PC-9 (cell line): ENCODE measurements around the gene MCTP2. TPM values are rescaled to one million over a fixed set of nuclear protein-coding genes. Genes with fewer than 3 reads are reported as not detected.
A peak's percentile ranks its signal among the peaks of the same experiment; 100 is the strongest.

Experiments
- BruUV-seq: library from RNA; stranded (reverse); fragments of 400-500 nt; replicated peaks from 2 replicates; lab custom pipeline; 2021; lab: Mats Ljungman, UMichigan
- CTCF ChIA-PET: fragments of 300-600 bp; sonication (Branson Sonifier 250); formaldehyde crosslinking; loops from one replicate; lab custom pipeline; 2022; ENCODE audit warnings: antibody characterized with exemption; lab: Charles Lee
- POLR2A ChIA-PET: fragments of 300-600 bp; sonication (Branson Sonifier 250); formaldehyde crosslinking; loops from one replicate; lab custom pipeline; 2022; ENCODE audit warnings: antibody characterized with exemption; ENCODE audit not compliant: unreplicated experiment; lab: Charles Lee
- DNase-seq, 2 experiments: peaks; one replicate each; pipeline versions ENCODE4 v3.0.0 to v3.0.0-alpha.2; 2015 to 2022; ENCODE audit warnings: mixed read lengths in 1 of 2
- H2AFZ ChIP-seq: fragments of 200-600 bp; sonication (generic); 2 replicates; pipeline ENCODE4 v1.8.1; 2017; ENCODE audit warnings: antibody characterized with exemption
- H3F3A ChIP-seq: fragments of 200-600 bp; sonication (generic); 2 replicates; pipeline ENCODE4 v1.8.1; 2017; ENCODE audit warnings: antibody characterized with exemption, mild to moderate bottlenecking, low read depth; ENCODE audit not compliant: insufficient read depth
- H3K27ac ChIP-seq: fragments of 200-600 bp; sonication (generic); 2 replicates; pipeline ENCODE4 v1.6.1; 2016; ENCODE audit warnings: mixed run types
- H3K27me3 ChIP-seq: fragments of 200-600 bp; sonication (generic); 2 replicates; pipeline ENCODE4 v1.6.1; 2016; ENCODE audit warnings: low read depth, mixed run types; ENCODE audit not compliant: insufficient read depth
- H3K36me3 ChIP-seq: fragments of 200-600 bp; sonication (generic); 2 replicates; pipeline ENCODE4 v1.6.1; 2016; ENCODE audit warnings: low read depth, mixed run types
- H3K4me1 ChIP-seq: fragments of 200-600 bp; sonication (generic); replicated peaks from 2 replicates; pipeline ENCODE4 v1.6.1; 2016; ENCODE audit warnings: mixed run types; ENCODE audit not compliant: insufficient read depth
- H3K4me2 ChIP-seq: fragments of 200-600 bp; sonication (generic); 2 replicates; pipeline ENCODE4 v1.6.1; 2017; ENCODE audit warnings: mixed run types
- H3K4me3 ChIP-seq: fragments of 200-600 bp; sonication (generic); 2 replicates; pipeline ENCODE4 v1.6.1; 2016; ENCODE audit warnings: mixed run types
- H3K79me2 ChIP-seq: fragments of 200-600 bp; sonication (generic); 2 replicates; pipeline ENCODE4 v1.6.1; 2017; ENCODE audit warnings: low read depth, mixed run types
- H3K9me2 ChIP-seq: fragments of 200-600 bp; sonication (generic); 2 replicates; pipeline ENCODE4 v1.8.1; 2017; ENCODE audit warnings: mild to moderate bottlenecking; ENCODE audit not compliant: insufficient read depth
- H3K9me3 ChIP-seq: fragments of 200-600 bp; sonication (generic); 2 replicates; pipeline ENCODE4 v1.8.1; 2016; ENCODE audit warnings: low read depth; ENCODE audit not compliant: insufficient read depth
- H4K20me1 ChIP-seq: fragments of 200-600 bp; sonication (generic); 2 replicates; pipeline ENCODE4 v1.8.1; 2017; ENCODE audit not compliant: insufficient read depth
- CTCF ChIP-seq: fragments of 200-600 bp; sonication (generic); conservative IDR thresholded peaks from 2 replicates; pipeline ENCODE4 v1.6.1; 2017; ENCODE audit warnings: mixed run types, antibody characterized with exemption, mild to moderate bottlenecking, moderate library complexity
- EZH2 ChIP-seq: fragments of 200-600 bp; sonication (generic); IDR thresholded peaks from 2 replicates; pipeline ENCODE4 v1.8.0; 2017; ENCODE audit warnings: antibody characterized with exemption, low read depth
- intact Hi-C: fragments of 100-400 bp; cut with micrococcal nuclease; formaldehyde crosslinking; loops from one replicate; pipeline ENCODE4 v1.10.0; 2022; ENCODE audit not compliant: unreplicated experiment
- total RNA-seq: library from RNA; stranded (reverse); gene quantifications from 2 replicates; pipeline ENCODE4 v1.2.3, GENCODE V29; 2021

The MCTP2 gene
- total RNA-seq, 1 experiment from 2014 or later = 5.7 TPM

GRCh38 chr15:94228611-94229010 is 2.8 kb upstream of the MCTP2 start:
- no peaks in the 10 kb centered on the region for H3K79me2 ChIP-seq
- no peak overlapping the region for H2AFZ ChIP-seq
- no peaks in the 10 kb centered on the region for H3K9me2 ChIP-seq
- H3K27ac ChIP-seq = no peak overlapping the region
- no peaks in the 10 kb centered on the region for H3K27me3 ChIP-seq
- ChIA-PET CTCF (no interaction called here), POLR2A (no interaction called here)
- H3F3A ChIP-seq = peaks cover 13% of the 10 kb centered on the region; the same call in 1 of the 2 replicates
- H3K36me3 ChIP-seq = no peaks in the 10 kb centered on the region
- H3K4me1 ChIP-seq = peaks cover 18% of the 10 kb centered on the region
- intact Hi-C loops = no loop called here
- no peak for DNase-seq
- BruUV-seq = no TSS peak
- no peaks in the 10 kb centered on the region for H3K9me3 ChIP-seq
- no peaks in the 10 kb centered on the region for H4K20me1 ChIP-seq
- H3K4me2 ChIP-seq = no peak overlapping the region
- no peak overlapping the region for H3K4me3 ChIP-seq
- no peak for TF ChIP-seq CTCF

DNA sequence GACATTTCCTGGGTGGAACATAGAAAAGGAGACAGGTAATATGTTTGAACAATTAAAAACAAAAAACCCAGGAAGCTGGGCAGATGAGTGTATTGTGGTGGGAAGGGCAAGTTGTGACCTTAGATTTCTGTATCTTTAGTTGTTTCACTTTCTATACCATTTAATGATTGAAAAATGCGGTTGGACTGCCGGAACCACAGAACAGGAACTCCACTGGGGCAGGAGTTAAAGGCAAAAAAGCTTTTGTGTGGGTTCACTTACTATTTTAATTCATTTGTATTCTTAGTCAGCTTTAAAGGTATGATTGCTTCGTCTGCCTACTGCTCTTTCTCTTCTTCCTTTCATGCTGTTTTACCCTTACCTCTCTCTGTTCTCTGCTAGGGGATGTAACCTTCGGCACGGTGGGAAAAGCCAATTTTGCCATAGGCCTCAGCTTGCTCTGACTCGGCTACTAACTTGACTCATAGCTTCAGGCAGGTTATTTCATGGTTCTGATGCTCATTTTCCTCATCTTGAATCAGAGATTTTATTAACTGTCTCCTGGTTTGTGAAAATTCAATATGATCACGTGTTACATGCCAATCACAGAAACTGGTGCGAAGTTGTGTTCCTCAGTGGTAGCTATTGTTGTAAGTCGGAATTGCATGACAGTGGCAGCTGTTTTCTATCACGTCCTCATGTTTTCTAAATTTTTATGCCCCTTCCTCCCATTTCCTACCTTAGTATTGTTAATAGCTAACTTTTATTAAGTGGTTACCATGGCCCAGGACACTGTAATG is 1.6 kb upstream of the MCTP2 start:
- H3K9me2 ChIP-seq = no peaks in the 10 kb centered on the region
- no peaks in the 10 kb centered on the region for H4K20me1 ChIP-seq
- DNase-seq = no peak
- H2AFZ ChIP-seq = peak overlapping the region; percentile 93
- H3K4me1 ChIP-seq = peaks cover 18% of the 10 kb centered on the region
- H3K79me2 ChIP-seq = no peaks in the 10 kb centered on the region
- no peaks in the 10 kb centered on the region for H3K9me3 ChIP-seq
- ChIA-PET CTCF (no interaction called here), POLR2A (interaction anchor here (0.7 kb wide), 1 partner anchor 460 kb away, joined by 4 read pairs; no protein-coding TSS in a partner anchor)
- no TSS peak for BruUV-seq
- TF ChIP-seq CTCF (no peak), EZH2 (no peak)
- peaks cover 13% of the 10 kb centered on the region; the same call in 1 of the 2 replicates for H3F3A ChIP-seq
- intact Hi-C loops = no loop called here
- H3K4me2 ChIP-seq = peak overlapping the region; percentile 94
- H3K27me3 ChIP-seq = no peaks in the 10 kb centered on the region
- peak overlapping the region; percentile 71 for H3K4me3 ChIP-seq
- peak overlapping the region; percentile 91 for H3K27ac ChIP-seq
- H3K36me3 ChIP-seq = no peaks in the 10 kb centered on the region

GRCh38 chr15:94230431-94230882 is 904 bp upstream of the MCTP2 start:
- Histone ChIP-seq H3K36me3 (no peaks in the 10 kb centered on the region), H3K27ac (peak overlapping the region; percentile 91), H3K79me2 (no peaks in the 10 kb centered on the region), H3K27me3 (no peaks in the 10 kb centered on the region), H3K4me2 (peak overlapping the region; percentile 94), H3F3A (peaks cover 13% of the 10 kb centered on the region; the same call in 1 of the 2 replicates), H3K9me2 (no peaks in the 10 kb centered on the region), H2AFZ (peak overlapping the region; percentile 93), H3K9me3 (no peaks in the 10 kb centered on the region), H4K20me1 (no peaks in the 10 kb centered on the region), H3K4me3 (peak overlapping the region; percentile 71), H3K4me1 (peaks cover 18% of the 10 kb centered on the region)
- no TSS peak for BruUV-seq
- intact Hi-C loops = no loop called here
- peak in 1 of 2 experiments; percentile 35 for DNase-seq
- CTCF ChIA-PET = no interaction called here
- TF ChIP-seq EZH2 (no peak), CTCF (no peak)
- POLR2A ChIA-PET = interaction anchor here (0.7 kb wide), 1 partner anchor 460 kb away, joined by 4 read pairs; no protein-coding TSS in a partner anchor
